GM10847 (cell line): ENCODE measurements around the gene COLEC12.

Experiments used
- POLR2A ChIP-seq: IDR thresholded peaks from 2 replicates; pipeline ENCODE4 v1.6.1; 2011; ENCODE audit not compliant: insufficient read length; ENCODE audit errors: extremely low read depth

COLEC12 gene

DNA sequence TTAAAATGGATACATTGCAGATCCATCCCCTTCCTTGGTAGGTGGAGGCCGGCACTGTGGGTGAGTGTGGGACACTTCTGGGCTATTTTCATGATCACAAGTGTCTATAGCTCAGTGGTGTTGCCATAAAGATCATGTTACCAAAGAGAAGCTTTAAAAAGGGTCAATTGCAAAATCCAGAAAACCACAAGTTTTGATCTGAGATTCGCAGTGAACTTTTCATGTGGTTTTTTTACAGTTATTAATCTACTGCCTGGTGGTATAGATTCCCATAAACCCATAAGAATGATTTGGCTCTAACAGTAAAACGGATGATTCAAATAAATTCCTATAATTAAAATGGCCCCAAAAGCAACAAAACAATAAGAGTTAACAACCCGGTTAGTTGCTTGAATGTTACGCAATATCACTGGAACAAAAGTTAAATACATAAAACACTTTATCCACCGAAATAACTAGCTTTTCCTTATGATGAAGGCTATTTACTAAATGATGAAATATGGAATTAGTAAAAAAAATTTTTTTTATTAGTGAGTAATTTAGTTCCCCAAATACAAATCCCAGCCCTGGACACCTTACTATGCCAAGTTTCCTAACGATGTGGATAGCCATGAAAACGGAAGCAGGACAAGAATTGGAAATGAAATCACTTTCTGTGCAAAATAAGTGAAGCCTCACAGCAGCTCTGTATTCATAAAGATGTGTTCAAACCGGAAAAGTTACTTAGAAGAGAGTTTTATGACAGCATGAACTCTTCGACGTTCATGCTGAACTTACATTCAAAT, 137.0 kb downstream of the COLEC12 start:
- TF ChIP-seq POLR2A = no peak

DNA sequence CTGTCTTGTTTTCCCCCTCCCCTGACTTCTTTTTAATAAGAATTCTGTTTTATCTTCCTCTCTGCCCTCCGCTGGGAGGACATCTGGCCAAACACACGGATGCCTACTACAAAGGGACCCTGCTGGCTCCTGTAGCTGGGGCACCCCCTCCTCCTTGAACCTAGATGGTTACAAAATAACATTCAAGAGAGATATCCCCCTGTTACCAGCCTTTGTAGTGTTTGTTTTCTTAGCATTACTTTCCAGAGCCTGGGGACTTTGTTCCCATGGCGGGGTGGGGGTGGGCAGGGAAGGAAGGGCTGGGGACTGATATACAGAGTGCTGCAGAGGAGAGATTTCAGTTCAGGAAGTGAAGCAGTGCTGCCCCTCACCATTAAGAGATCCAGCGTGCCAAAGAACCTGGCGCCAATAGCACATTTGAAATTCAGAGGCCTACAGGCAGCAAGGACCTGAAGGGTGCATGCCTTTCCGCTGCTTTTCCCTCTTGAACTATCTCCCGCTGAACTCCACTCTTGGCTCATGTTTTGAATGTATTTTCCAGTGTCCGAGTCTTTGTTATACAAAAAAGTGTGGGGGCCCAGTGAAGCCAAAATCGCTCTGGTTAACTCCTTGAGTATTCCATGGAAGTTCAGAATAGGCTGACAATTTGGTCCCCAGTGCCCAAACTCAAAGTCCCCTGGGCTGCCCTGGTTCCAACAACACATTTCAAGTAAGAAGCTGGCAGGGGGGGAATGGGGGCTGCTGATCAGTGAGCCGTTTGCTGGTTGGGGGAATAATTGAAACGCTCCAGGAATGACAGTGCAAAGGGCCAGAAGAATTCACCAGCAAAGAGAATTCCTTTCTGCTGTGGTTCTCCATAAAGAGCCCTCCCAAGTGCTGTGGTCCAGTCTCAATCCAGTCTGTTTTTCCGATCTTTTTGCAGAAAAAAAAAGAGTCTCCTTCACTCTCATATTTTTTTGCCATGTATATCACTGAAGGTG, 137.9 kb downstream of the COLEC12 start:
- TF ChIP-seq POLR2A = no peak

DNA sequence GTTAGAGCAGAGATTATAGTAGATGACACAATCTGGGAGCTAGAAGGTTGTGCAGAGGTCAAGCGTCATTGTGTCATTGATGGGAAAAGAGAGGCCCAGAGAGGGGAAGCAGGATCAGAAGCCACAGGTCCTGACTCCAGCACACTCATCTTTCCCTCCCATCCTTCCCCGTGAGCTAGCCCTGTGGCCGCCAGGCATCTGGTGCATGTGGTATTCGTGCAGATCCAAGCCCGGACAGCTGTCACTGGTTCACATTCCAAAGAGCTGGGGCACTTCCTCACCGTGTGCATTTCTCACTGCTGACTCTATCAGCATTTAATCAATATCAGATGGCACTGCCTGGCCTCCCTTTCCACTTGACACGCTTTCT, 138.6 kb downstream of the COLEC12 start:
- TF ChIP-seq POLR2A = no peak

DNA sequence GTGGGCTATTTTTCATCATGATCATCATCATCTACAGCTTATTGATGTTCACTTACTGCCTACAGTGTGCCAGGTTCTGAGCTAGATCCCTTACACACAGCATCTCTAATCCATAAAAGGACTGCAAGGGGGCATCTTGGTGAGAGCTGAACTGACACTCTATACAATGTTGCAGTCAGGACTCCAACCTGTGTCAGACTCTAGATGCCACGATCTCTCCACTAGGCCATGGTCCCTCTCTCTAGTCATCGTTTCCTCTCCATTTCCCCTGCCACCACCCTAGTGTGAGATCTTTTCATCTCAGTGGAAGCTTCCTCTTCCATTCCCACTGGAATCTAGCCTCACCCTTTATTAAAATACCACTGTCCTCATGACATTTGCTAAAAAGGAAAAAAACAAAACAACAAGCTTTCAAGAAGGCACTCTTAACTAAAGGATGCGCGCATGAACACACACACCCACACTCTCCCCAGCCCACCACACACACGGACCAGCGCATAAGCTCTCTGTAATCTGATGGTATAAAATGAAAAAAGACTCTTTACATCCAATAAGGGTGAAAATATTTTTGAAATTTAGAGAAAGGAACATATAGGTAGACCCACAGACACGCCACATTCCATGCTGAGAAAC, 139.3 kb downstream of the COLEC12 start:
- TF ChIP-seq POLR2A = no peak

DNA sequence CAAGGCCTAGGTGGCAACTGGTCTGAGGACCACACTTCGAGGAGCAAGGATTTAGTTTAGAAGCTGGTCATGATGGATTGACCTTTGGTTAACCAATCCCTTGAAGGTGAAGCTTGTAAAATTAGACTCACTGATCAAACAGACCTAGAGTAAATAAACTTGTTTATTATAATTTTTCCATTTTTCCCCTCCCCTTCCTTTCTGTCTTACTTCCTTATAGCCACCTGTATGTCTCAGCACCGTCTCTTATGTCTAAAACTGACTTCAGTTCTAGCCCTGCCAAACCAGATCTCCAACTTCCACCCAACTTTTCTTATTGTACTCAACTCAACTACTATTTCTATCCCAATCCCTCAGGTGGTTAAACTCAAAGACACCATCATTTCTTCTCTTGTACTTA, 139.8 kb downstream of the COLEC12 start:
- no peak for TF ChIP-seq POLR2A

DNA sequence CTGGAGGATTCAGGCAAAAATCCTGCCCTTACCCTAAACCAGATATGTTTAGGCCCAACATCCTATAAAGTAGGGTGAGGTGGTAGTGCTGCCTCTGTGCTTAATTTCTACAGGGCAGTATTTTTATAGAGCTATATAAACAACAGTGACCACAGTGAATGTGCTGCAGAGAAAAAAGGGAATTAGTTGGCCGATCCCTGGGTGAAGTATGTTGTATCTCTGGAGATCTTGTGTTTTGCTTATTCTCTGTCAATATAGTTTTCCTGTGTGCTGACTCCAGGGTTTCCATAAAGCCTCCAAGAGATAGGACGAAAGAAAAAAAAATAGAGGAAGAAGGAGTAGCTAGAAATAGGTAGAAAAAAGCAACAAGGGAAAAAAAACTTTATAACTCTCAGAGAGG, 143.7 kb downstream of the COLEC12 start:
- TF ChIP-seq POLR2A = no peak

DNA sequence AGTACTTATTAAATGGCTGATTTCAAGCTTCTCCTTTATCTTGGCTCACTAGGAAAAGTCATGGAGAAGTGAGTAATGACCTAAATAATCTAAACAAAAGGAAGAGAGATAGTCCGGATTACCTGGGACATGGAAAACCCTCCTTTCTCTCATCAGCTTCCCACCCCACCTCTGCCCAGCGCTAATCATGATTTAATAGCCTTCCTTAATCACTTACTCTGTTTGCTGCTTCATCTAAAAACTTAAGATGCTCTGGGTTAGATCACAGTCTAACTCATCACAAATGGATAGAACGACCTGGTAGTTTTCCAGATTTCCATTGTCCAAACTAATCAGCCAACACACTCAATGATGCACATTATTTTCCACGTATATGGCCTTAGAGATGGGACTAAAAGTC, 144.8 kb downstream of the COLEC12 start:
- TF ChIP-seq POLR2A = no peak

DNA sequence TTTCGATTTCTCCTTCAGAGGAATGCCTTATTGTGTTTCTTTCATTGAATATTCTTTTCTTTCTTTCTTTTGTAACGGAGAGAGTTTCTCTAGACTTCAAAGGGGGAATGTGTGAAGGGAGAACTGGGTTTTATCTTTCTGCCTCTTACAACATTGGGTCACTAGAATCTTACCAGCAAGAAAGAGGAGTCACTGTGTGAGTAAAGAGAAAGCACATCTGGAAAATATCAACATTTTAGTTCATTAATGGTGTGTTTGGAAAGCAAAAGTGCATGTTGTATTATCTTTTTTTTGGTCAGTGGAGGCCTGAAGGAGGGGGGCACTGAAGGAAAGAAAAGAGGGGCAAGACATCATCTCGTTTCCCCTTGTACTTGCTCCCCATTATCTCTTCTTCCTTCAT, 146.0 kb downstream of the COLEC12 start:
- TF ChIP-seq POLR2A = no peak

DNA sequence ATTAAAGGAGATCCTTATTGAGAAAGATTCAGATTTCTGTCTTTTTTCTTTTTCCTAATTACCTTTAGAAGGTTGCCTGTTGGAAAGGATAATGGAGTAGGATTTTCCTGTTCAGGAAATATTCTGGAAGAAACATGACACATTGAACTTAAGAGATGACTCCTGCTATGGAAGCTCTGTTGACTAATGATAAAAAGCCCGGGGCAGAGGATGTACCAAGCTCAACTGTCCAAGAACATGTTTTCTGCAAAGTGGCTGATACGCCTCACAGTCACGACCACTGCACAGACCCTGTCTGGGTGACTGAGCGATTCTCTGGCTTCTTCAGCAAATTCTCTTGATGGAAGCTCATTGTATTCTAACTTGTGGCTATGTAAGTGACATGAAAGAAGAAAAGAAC, 146.5 kb downstream of the COLEC12 start:
- no peak for TF ChIP-seq POLR2A

DNA sequence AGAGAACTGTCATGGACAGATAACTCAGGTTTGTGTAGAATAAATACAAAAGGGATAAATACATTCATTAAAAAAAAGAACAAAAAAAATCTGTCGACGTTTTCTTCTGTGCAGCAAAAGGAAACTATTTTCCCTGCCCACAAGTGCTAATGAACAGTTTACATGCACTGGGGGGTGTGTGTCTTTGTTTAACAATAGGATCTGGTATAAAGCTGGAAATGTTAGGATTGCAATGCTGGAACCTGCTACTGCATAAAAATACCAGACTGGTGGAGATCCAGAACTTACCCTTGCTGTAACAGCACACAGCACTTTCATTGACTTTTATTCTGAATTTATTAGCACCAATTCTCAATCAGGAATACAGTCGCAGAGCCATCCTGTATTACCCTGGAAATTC, 148.1 kb downstream of the COLEC12 start:
- no peak for TF ChIP-seq POLR2A

DNA sequence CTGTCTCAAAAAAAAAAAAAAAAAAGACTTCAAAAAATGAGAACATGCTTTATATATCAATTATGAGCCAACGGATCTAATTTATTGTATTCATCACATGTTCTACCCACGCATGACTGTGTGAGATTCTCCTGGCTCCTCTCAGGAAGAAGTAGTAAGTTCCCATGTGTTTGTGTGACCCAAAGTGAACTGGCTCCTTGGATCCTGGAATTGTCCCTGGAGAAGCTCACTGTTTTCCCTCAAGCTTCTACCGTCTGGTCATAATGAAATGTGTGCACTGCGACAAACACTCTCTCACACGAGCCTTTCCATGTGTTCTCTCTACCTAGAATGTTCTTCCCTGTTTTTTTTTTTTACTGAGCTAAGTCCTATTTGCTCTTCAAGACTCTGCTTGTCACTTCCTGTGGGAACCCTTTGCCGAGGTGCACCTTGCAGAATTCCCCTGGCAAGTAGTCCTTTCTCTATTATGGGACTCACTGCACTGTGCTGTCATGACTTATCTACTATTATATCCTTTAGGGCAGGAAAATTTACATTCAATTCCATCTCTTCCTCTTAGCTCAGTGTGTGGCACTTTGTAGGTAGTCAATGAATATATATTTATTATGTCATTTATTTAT, 149.4 kb downstream of the COLEC12 start:
- TF ChIP-seq POLR2A = no peak

DNA sequence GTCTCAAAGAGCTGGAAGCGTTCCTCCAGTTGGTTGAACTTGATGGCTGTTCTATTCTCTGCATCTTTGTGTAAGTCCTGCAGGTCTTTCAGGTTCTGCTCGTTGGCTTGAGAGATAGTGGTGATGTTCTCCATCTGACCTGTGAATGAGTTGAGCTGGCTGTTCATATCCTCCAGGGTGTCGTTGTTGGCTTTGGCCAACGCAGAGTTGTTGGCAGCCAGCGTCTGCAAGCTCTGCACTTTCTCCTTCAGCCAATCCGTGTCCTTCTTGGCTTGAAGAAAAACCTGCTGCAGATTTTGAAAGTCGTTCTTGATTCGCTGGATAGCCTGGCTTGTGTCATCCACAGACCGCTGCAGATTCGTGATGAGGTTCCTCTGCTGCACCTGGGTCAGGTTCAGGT, 153.9 kb downstream of the COLEC12 start:
- TF ChIP-seq POLR2A = no peak

DNA sequence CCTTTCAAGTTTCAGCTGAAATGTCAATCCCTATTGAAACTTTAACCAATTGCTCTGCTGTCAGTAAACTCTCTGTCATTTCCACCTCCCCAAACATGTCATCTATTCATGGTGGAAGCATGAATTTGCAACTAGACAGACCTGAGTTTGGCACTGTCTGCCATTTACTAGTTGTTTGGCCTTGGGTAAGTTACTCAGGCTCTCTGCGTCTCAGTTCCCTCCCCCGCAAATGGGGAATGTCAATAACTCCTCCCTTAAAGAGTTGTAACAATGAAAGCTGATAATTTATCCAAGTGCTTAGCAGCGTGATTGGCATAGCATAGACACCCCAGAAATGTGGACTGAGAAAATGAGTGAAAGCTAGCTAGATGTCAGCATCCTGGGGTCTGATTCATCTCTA, 159.4 kb downstream of the COLEC12 start:
- TF ChIP-seq POLR2A = no peak

DNA sequence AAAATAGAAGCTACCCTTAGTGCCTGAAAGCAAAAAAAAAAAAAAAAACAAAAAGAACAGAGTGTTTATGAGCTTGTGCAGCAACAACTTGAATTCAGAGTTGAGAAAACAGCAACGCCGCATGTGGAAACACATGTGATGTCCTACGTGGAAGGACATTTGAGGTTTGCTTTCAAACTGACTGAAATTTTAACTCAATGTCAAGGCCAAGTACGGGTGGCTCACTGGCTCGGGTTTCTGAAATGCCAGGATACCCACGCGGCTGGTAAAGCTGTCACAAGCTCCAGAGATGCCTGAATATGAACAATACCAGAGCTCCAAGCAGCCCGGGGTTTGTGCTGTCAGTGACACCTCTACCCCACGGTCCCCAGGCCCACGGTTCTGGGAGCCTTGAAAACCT, 160.5 kb downstream of the COLEC12 start:
- no peak for TF ChIP-seq POLR2A

DNA sequence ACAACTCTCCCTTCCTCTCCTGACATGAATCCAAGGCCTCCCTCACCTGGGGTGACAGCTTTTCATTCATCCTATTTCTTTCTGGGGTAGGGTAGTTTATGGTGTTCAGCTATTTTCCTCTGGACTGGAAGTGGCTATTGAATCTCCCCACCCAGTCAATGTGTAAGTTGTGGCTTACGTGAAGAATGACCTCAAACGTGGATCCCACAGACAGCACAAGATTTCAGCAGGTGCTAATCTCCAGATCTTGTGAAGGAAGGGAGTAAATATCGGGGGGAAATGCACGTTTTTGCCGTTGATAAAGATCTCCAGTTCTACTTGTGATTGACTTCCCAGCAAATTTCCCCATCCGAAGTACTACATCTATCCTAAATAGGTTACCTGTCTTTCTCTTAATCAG, 161.3 kb downstream of the COLEC12 start:
- no peak for TF ChIP-seq POLR2A
